DLD1 (cell line): ENCODE results near the gene PHGDH.

Experiments used
- in situ Hi-C: cut with HindIII; loops from 2 replicates; pipeline ENCODE4 v1.10.0; 2017; ENCODE audit warnings: low sequenced_read_pairs

PHGDH gene

DNA sequence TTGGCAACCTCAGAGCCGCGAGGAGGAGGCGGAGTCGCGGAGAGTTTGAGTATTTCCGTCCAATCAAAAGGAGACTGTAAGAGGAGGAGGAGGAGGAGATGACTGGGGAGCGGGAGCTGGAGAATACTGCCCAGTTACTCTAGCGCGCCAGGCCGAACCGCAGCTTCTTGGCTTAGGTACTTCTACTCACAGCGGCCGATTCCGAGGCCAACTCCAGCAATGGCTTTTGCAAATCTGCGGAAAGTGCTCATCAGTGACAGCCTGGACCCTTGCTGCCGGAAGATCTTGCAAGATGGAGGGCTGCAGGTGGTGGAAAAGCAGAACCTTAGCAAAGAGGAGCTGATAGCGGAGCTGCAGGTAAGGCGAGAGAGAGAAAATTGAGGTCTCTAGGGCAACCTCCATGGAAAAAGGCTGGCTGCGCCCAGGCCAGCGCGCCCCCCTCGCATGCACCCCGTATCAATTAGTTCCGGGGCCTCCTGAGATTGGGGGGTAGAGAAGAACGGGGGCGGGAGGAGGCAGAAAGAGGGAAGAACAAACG lies at the start of gene PHGDH:
TSS of gene PHGDH (plus strand) at position 131 of the 538 bp plus-strand sequence. CDS start at position 220, 89 bp downstream.
- in situ Hi-C loops = no loop called here

GRCh38 chr1:119662034-119662437 lies 49.7 kb upstream of the PHGDH start:
- in situ Hi-C loops = no loop called here

- in situ Hi-C loops = no loop called here
These were observed 47.7 kb upstream of the PHGDH start for GRCh38 chr1:119664067-119664466.

- in situ Hi-C loops = no loop called here
These were observed 44.6 kb upstream of the PHGDH start for GRCh38 chr1:119667173-119667572.

GRCh38 chr1:119670898-119671297 lies 40.8 kb upstream of the PHGDH start:
- in situ Hi-C loops = no loop called here

DNA sequence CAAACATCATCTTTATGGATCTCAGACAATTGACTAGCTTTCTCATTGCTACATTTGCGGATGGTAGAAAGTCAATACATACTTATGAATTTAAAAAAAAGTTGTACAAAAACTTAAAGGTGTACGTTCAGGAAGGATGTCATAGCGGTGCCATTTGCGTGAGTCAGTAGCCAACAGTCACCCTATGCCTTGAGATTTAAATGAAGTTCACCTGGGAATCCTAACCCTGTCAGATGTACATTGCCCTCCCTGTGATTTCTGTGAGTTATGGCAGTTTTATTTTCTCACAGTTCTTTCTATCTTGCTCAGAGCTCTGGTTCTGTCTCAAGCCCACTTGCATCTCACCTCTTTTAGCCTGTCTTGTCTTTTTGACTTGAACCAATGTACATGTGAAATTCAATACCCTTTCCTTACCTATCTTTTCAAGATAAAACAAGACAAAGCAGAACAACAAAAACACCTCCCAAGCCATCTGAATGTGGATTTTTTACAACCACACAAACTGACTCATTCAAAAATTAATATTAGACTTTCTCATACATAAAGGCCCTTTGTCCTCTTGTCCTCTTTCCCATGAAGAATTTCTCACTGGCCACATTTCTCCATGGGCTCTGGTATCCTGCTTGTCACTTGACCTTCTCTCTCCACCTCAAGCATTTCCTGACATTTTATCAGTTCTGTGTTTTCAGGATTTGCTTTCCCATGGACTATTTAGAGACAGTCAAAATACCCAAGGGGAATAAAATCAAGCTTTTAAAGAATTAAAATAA lies 38.4 kb upstream of the PHGDH start:
- in situ Hi-C loops = no loop called here

DNA sequence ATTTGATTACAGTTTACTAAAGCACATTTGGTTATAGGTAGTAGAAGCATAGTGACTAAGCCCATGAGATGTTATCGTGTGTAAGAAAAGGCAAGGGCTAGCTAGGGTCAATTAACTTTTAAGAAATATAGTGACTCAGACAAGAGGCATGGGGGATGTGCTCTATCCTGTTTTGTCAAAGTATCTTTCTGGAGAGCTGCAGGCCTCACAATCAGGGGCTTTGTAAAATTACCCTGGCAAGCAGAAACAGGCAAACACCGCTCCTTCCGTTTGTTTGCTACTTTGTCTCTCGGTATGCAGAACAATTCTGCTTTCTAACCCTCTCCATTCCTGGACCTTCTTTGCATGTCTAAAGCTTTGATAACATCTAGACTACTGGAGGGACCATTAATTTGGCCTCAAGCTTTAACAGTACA lies 37.6 kb upstream of the PHGDH start:
- in situ Hi-C loops = no loop called here

GRCh38 chr1:119674835-119675289 lies 36.9 kb upstream of the PHGDH start:
- in situ Hi-C loops = no loop called here

DNA sequence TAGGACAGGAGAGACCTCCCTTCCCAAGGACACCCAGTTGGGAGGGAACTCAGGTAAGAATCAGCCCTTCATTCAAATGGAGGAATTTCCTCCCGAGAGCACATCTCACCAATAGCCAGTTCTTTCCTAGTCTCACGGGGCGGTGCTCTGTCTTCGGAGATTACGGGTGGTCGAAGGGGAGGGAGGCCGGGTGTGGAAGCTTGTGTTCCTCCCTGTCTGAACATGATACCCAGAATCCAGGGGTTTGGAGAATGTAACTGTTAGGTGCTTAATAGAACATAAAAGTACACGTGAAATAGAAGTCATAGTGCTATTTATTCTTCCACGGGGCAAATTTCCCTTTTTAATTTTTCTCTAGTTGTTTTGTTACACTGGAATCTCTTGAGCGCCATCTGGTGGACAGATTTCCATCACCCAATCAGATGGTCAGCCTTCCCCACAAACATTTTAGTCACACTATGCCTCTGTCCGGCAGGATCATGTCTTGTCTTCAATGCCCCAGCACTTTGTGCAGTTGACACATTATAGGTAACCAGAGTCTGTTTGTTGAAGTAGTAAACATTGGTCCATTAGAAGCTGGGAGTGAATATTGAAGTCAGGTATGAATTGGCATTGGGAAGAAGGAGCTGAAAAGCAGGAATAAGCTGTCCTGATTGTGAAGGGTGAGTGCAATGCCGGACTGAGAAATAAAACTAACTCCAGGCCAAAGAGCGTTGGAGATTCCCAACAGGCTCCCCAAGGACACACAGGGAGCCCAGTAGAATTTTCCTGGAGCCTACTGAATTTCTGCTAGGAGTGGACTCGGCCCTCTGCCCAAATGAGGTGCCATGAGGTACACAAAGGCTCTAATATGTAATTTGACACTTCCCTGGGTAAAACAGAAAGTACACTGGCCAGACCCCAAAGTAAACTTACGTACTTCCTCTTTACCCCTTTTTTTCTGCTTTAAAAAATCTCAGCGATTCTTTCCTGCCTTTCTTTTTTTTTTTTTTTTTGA lies 36.1 kb upstream of the PHGDH start:
- in situ Hi-C loops = no loop called here

GRCh38 chr1:119676571-119677206 lies 35.0 kb upstream of the PHGDH start:
- in situ Hi-C loops = no loop called here

GRCh38 chr1:119679223-119679622 lies 32.5 kb upstream of the PHGDH start:
- in situ Hi-C loops = no loop called here

GRCh38 chr1:119680193-119680592 lies 31.5 kb upstream of the PHGDH start:
- in situ Hi-C loops = no loop called here

GRCh38 chr1:119680723-119681122 lies 31.0 kb upstream of the PHGDH start:
- in situ Hi-C loops = no loop called here

DNA sequence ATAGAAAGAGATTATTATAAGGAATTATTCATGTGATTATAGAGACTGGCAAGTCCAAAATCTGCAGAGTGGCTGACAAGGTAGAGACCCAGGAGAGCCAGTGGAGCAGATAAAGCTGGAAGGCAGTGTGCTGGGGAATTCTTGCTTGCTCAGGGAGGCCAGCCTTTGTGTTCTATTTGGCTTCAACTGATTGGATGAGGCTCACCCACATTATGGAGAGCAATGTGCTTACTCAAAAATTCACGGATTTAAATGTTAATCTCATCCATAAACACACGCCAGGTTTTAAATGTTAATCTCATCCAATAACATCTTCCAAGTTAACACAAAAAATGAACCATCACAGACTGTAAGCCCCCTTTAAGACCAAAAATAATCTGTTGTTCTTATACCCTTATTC lies 30.2 kb upstream of the PHGDH start:
- in situ Hi-C loops = no loop called here

DNA sequence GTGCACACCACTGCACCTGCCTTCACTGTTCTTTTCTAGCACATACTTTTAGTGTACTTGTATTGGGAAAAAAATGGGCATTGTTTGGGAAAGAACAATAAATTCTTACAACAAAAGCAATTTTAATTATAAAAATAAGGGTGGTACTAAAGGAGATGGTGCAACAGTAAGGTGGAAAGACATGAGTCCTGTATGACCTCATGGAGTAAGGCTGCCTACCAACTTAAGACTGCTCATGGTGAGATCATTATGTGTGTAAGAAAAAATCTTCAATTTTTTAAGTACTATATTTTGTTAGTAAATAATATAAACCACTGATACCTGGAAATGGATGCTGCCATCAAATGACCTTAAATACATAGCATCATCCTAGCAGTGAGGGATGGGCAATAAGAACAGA lies 29.6 kb upstream of the PHGDH start:
- in situ Hi-C loops = no loop called here

DNA sequence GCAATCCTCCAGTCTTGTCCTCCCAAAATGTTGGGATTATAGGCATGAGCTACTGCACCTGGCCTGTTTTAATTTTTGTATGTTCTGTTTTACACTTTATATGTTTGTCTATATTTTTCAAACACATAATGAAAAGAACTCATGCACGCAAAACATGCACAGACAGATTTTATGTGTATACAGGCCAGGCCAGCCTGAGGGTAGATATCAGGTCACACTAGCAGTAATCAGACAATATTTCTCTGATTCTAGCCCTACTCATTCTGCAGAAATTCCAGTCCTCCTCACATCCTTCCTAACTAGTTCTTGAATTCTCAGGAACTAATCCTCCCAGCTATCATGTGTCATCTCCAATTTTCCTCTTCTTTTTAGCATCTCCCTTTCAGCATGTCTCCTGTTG lies 27.8 kb upstream of the PHGDH start:
- in situ Hi-C loops = no loop called here

- in situ Hi-C loops = no loop called here
These were observed 25.1 kb upstream of the PHGDH start for GRCh38 chr1:119686661-119687060.

- in situ Hi-C loops = no loop called here
These were observed 24.2 kb upstream of the PHGDH start for GRCh38 chr1:119687434-119688079.

GRCh38 chr1:119688810-119689209 lies 22.9 kb upstream of the PHGDH start:
- in situ Hi-C loops = no loop called here

DNA sequence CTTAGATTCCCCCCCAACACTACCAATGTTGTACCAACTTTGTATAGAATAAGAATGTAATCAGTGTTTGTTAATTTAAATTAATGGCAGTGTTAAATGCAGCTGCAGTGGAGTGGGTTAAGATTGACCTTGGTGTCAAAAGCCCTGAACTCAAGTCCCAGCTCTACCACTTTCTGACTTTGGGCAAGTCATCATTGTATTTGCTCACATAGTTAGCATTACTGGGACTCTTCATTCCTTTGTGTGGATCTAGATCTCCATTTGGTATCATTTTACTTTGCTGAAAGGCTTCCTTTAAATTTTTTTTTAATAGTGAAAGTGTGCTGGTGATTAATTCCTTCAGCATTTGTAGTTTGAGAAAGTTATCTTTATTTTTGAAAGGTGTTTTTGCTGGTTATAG lies 22.2 kb upstream of the PHGDH start:
- in situ Hi-C loops = no loop called here
